ENCODE data around the gene IRAK2.
"Not testable (repeated sequence)": the region's sequence is repeated elsewhere in the genome, so short reads cannot be mapped to it uniquely, and the experiment has no call there.

IRAK2 gene

GRCh38 chr3:10255835-10256234, 91.1 kb downstream of the IRAK2 start:
- no peak for DNase-seq

- no peak for DNase-seq
These were observed 94.3 kb downstream of the IRAK2 start for GRCh38 chr3:10259036-10259435.

- DNase-seq = no peak
These were observed 95.1 kb downstream of the IRAK2 start for GRCh38 chr3:10259798-10260197.

GRCh38 chr3:10260211-10260701, 95.5 kb downstream of the IRAK2 start:
- DNase-seq = no peak

GRCh38 chr3:10262027-10262426, 97.3 kb downstream of the IRAK2 start:
- DNase-seq = no peak

- DNase-seq = peak; percentile 55
These were observed 99.1 kb downstream of the IRAK2 start for GRCh38 chr3:10263646-10264363.

GRCh38 chr3:10265833-10266232, 101.1 kb downstream of the IRAK2 start:
- no peak for DNase-seq

- DNase-seq = not testable (repeated sequence)
These were observed 102.2 kb downstream of the IRAK2 start for GRCh38 chr3:10266936-10267335.

- no peak for DNase-seq
These were observed 103.4 kb downstream of the IRAK2 start for GRCh38 chr3:10268116-10268515.

- no peak for DNase-seq
These were observed 104.2 kb downstream of the IRAK2 start for GRCh38 chr3:10268930-10269329.

- no peak for DNase-seq
These were observed 104.7 kb downstream of the IRAK2 start for GRCh38 chr3:10269443-10269842.

GRCh38 chr3:10272476-10272875, 107.8 kb downstream of the IRAK2 start:
- not testable (repeated sequence) for DNase-seq

- DNase-seq = no peak
These were observed 108.3 kb downstream of the IRAK2 start for GRCh38 chr3:10272977-10273376.

GRCh38 chr3:10273702-10274305, 109.1 kb downstream of the IRAK2 start:
- no peak for DNase-seq

- no peak for DNase-seq
These were observed 109.9 kb downstream of the IRAK2 start for GRCh38 chr3:10274601-10275000.

GRCh38 chr3:10277115-10277625, 112.5 kb downstream of the IRAK2 start:
- no peak for DNase-seq

GRCh38 chr3:10278501-10278900, 113.8 kb downstream of the IRAK2 start:
- DNase-seq = no peak

GRCh38 chr3:10279384-10280176, 114.9 kb downstream of the IRAK2 start:
- no peak for DNase-seq

GRCh38 chr3:10280177-10280529, 115.4 kb downstream of the IRAK2 start:
- no peak for DNase-seq

- no peak for DNase-seq
These were observed 115.9 kb downstream of the IRAK2 start for GRCh38 chr3:10280571-10280970.

GRCh38 chr3:10281951-10282350, 117.2 kb downstream of the IRAK2 start:
- DNase-seq = no peak

GRCh38 chr3:10283638-10284037, 118.9 kb downstream of the IRAK2 start:
- DNase-seq = no peak

- DNase-seq = peak; percentile 19
These were observed 119.8 kb downstream of the IRAK2 start for GRCh38 chr3:10284496-10284895.
